Measurements from ENCODE around the gene MANSC4. TPM values are rescaled to one million over a fixed set of nuclear protein-coding genes. Genes with fewer than 3 reads are reported as not detected.
A peak's percentile ranks its signal among the peaks of the same experiment; 100 is the strongest.

Gene MANSC4
- total RNA-seq, 2 donors from 2014 or later, result not detected

GRCh38 chr12:27785882-27786570, 6.0 kb upstream of the MANSC4 start:
- Histone ChIP-seq H3K4me3 (no peak overlapping the region), H3K36me3 (no peaks in the 10 kb centered on the region), H3K27ac (no peak overlapping the region), H3K4me1 (replicated peaks) (peaks cover 4% of the 10 kb centered on the region), H3K9me3 (no peaks in the 10 kb centered on the region), H3K27me3 (replicated peaks; ENCODE audit: insufficient read depth) (no peaks in the 10 kb centered on the region)
- intact Hi-C loops (cut with DNase I), result no loop called here
- TF ChIP-seq, protein P1, sequence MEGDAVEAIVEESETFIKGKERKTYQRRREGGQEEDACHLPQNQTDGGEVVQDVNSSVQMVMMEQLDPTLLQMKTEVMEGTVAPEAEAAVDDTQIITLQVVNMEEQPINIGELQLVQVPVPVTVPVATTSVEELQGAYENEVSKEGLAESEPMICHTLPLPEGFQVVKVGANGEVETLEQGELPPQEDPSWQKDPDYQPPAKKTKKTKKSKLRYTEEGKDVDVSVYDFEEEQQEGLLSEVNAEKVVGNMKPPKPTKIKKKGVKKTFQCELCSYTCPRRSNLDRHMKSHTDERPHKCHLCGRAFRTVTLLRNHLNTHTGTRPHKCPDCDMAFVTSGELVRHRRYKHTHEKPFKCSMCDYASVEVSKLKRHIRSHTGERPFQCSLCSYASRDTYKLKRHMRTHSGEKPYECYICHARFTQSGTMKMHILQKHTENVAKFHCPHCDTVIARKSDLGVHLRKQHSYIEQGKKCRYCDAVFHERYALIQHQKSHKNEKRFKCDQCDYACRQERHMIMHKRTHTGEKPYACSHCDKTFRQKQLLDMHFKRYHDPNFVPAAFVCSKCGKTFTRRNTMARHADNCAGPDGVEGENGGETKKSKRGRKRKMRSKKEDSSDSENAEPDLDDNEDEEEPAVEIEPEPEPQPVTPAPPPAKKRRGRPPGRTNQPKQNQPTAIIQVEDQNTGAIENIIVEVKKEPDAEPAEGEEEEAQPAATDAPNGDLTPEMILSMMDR (IDR thresholded peaks at IDR 0.05), result no peak
- no peak for TF ChIP-seq POLR2AphosphoS5 (IDR thresholded peaks at IDR 0.05)
- no peak for TF ChIP-seq POLR2A (IDR thresholded peaks at IDR 0.05)
- WGBS, result 84% methylated on average over 3 of the region's 3 CpGs
- DNase-seq (ENCODE audit: low spot score), result no peak

GRCh38 chr12:27782481-27782880, 2.4 kb upstream of the MANSC4 start:
- H3K36me3 ChIP-seq, result no peaks in the 10 kb centered on the region
- H3K27me3 ChIP-seq (replicated peaks; ENCODE audit: insufficient read depth), result no peaks in the 10 kb centered on the region
- intact Hi-C loops (cut with DNase I), result no loop called here
- H3K4me3 ChIP-seq, result no peak overlapping the region
- TF ChIP-seq POLR2A (IDR thresholded peaks at IDR 0.05) (no peak), POLR2AphosphoS5 (IDR thresholded peaks at IDR 0.05) (no peak)
- TF ChIP-seq, protein P1 (IDR thresholded peaks at IDR 0.05), result no peak
- no peak overlapping the region for H3K27ac ChIP-seq
- H3K9me3 ChIP-seq, result no peaks in the 10 kb centered on the region
- WGBS, result 79% methylated on average over 1 of the region's 1 CpG
- H3K4me1 ChIP-seq (replicated peaks), result peaks cover 6% of the 10 kb centered on the region
- DNase-seq (ENCODE audit: low spot score), result no peak

GRCh38 chr12:27781680-27782079, 1.6 kb upstream of the MANSC4 start:
- H3K4me1 ChIP-seq (replicated peaks), result peaks cover 6% of the 10 kb centered on the region
- H3K4me3 ChIP-seq, result peak overlapping the region in 1 of 2 donors; percentile 68
- H3K36me3 ChIP-seq, result no peaks in the 10 kb centered on the region
- H3K27ac ChIP-seq, result peak overlapping the region; percentile 87 to 88
- 54% methylated on average over 5 of the region's 5 CpGs for WGBS
- no peaks in the 10 kb centered on the region for H3K27me3 ChIP-seq (replicated peaks; ENCODE audit: insufficient read depth)
- no peaks in the 10 kb centered on the region for H3K9me3 ChIP-seq
- intact Hi-C loops (cut with DNase I), result no loop called here
- no peak for DNase-seq (ENCODE audit: low spot score)
- TF ChIP-seq POLR2AphosphoS5 (IDR thresholded peaks at IDR 0.05), result no peak
- TF ChIP-seq POLR2A (IDR thresholded peaks at IDR 0.05), result no peak
- TF ChIP-seq, protein P1 (IDR thresholded peaks at IDR 0.05), result no peak

GRCh38 chr12:27780612-27781408, 774 bp upstream of the MANSC4 start:
- H3K36me3 ChIP-seq, result no peaks in the 10 kb centered on the region
- H3K27ac ChIP-seq, result peak overlapping the region; percentile 87 to 88
- H3K27me3 ChIP-seq (replicated peaks; ENCODE audit: insufficient read depth), result no peaks in the 10 kb centered on the region
- peaks cover 6% of the 10 kb centered on the region for H3K4me1 ChIP-seq (replicated peaks)
- intact Hi-C loops (cut with DNase I), result no loop called here
- TF ChIP-seq POLR2AphosphoS5 (IDR thresholded peaks at IDR 0.05) (no peak), POLR2A (IDR thresholded peaks at IDR 0.05) (no peak)
- TF ChIP-seq, protein P1 (IDR thresholded peaks at IDR 0.05), result no peak
- peak; percentile 33 for DNase-seq (ENCODE audit: low spot score)
- peak overlapping the region; percentile 68 to 70 for H3K4me3 ChIP-seq
- 7% methylated on average over 22 of the region's 27 CpGs for WGBS
- H3K9me3 ChIP-seq, result no peaks in the 10 kb centered on the region
